SKM-1 (cell line): Measurements from ENCODE around the gene IGSF23.

Experiments
- DNase-seq: peaks from one replicate; lab custom pipeline; 2025; ENCODE audit not compliant: unreplicated experiment; lab: John Stamatoyannopoulos, UW

Gene IGSF23

DNA sequence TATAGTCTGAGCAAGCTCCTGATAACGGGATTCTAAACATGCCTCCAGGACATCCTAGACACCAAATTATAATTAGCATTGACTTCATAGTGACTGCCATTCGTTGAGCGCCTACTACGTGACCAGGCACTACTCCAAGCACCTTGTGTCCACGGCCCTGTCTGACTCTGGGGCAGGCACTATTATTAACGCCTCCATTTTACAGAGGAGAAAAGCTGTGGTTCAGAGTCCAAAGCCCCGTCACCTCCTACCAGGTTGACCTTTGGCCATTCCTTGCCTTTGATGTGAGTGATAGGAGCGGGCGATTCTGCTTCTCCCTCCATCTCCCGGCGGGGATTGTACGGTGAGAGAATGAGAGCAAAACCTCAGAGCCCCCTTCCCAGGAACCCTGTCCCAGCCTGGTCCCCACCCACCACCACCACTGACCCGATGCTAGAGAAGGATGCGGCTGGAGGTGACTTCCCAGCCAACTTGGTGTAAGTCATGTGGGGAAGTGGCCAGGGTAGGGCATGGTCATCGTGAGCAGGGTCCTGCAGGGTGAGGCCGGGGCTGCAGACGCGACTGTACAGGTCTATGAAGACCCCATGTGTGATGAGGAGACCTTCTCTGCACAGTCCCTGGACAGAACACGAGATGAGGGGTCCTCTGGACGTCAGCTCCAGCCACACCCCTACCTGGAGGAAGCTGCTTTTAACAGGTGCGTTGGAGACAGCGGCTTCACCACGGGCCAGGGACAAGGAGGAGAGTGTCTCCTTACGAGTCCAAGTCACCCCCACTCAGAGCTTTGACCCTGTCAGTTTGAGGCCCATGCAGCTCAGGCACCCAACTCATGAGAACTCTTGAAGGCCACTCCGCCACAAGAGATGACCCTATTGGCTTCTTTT is at the start of gene IGSF23:
IGSF23 (plus strand) TSS at position 269 of the 884 bp plus-strand sequence; CDS start at position 352, 83 bp downstream.
- DNase-seq: no peak

DNA sequence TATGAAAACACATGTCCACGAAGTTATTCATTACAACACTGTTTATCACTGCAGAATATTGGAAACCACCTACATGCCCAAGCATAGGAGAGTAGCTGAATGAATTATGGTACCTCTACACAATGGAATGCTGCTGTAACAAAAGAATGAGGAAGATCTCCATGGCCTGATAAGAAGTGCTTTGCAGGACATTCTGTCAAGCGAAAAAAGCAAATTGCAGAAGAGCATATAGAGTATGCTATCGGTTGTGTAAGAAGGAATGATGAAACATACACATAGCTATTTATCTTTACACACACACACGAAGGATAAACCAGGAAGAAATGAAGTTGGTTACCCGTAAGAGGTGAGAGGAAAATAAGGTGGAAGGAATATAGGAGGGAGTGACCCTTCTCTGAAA is 46.4 kb upstream of the IGSF23 start:
- DNase-seq: no peak

- DNase-seq: no peak
Observed at GRCh38 chr19:44567745-44568144, 45.6 kb upstream of the IGSF23 start.

DNA sequence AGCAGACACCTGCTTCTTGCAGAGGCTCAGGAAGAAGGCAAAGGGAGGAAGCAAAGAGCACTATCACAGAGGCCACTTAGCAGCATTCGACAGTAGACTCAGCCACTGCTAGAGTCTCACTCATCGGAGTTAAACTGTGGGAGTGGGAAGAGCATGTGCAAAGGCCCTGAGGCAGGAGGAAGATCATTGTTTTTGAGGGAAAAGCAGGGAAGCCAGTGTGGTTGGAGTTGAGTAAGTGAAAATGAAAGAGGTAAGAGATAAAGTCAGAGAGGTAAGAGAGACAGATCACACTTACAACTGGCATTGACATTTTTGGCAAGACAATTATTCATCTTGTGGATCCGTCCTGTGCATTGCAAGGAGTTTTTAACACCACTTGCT is 42.8 kb upstream of the IGSF23 start:
- no peak for DNase-seq

DNA sequence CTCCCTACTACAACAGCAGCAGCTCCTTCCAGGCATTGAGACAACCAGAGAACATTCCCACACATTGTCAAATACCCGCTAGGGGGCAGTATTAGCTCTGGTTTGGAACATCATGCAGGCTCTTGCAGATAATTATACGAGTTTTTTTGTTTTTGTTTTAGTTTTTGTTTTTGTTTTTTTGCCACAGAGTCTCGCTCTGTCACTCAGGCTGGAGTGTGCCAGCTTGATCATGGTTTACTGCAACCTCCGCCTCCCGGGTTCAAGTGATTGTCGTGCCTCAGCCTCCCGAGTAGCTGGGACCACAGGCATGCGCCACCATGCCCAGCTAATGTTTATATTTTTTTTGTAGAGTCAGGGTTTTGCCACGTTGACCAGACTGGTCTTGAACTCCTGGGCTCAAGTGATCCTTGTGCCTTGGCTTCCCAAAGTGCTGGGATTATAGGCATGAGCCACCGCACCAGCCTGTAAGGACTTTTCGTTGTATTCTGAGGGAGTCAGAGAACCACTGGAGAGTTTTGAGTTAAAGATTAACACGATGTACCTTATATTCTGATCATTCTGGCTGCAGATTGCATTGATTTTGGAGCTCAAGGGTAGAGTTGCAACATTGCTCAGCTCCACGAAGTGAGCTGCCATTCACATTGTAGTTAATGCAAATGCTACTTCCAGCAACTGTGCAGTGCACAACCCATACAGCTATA is 42.2 kb upstream of the IGSF23 start:
- no peak for DNase-seq

- DNase-seq: no peak
Observed at GRCh38 chr19:44571830-44572580, 41.4 kb upstream of the IGSF23 start.

DNA sequence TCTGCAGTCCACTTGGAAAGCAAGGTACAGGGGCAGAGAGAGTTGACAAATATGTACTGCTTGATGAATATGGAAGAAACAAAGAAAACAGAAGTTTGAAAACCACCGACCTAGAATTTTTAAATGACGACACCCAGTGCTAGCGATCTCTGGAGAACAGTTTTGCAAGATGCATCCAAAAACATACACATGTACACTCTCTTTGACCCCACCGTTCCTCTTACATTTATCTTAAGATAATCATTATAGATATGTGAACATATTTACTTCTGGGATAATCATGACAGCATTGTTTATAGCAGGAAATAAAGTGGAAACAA is 40.8 kb upstream of the IGSF23 start:
- no peak for DNase-seq

DNA sequence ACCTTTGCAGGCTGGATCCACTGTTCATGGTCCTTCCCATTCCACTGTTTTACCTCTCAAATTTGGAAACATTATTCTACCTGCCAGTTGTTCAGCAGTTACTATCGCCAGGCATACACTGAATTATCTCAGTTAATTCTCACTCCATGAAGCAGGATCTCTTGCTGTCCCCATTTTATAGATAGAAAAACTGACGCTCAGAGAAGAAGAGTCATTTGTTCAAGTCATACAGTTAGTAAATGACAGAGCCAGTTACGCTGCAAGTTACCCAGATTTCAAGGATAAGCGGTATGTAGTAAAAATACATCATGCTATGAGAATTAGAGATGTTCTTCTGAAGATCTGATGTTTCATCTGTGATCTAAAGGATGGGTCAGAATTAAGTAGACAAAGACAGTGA is 40.2 kb upstream of the IGSF23 start:
- DNase-seq: no peak

DNA sequence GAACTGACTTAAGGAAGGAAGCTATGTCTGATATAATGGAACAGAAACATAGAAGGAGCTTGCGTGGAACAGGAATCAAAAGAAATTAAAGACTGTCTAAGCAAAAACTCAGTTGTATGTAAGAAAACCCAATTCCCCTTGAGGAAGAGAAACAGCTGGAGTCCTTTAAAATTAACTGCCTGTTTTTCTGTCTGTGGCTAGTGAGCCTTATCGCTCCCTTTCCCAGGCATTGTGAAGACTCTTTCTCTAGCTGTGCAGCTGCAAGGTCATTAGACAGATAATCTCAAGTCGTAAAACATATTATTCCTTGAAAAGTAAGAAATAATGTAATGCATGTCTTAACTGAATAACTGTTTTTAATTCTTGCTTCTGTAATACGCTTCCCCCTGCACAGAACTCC is 39.7 kb upstream of the IGSF23 start:
- DNase-seq: no peak

DNA sequence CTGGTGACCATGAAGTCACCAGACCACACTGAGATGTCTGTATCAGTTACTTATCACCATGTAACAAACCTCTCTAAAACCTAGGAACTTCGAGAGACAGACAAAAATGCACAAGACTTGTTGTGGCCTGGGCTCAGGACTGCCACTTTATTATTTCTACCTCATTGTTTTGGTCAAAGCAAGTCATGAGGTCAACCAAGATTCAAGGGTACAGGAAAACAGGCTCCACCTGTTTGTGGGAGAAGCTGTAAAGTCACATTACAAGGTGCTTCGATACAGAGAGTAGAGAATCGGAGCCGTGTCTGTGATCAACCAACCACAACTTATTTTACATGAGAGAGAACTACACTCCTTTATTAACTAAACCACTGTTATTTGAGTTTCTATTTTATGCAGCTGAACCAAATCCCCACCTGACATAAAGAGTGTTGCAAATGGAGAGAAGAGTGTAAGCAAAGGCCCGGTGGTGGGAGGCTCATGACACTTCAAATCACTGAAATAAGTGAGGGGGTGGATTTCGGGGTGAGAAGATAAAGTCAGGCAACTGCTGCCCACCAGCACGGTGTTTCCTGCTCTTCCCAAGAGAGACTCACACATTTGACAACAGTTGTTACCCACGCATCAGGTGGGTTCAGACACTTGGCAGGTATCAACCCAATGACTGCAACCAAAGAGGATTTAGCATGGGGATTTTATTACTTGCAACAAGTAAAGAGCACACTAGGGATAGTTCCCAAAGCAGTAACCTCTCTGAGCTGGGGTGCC is 39.0 kb upstream of the IGSF23 start:
- DNase-seq: no peak

GRCh38 chr19:44575116-44575700 is 38.2 kb upstream of the IGSF23 start:
- no peak for DNase-seq

DNA sequence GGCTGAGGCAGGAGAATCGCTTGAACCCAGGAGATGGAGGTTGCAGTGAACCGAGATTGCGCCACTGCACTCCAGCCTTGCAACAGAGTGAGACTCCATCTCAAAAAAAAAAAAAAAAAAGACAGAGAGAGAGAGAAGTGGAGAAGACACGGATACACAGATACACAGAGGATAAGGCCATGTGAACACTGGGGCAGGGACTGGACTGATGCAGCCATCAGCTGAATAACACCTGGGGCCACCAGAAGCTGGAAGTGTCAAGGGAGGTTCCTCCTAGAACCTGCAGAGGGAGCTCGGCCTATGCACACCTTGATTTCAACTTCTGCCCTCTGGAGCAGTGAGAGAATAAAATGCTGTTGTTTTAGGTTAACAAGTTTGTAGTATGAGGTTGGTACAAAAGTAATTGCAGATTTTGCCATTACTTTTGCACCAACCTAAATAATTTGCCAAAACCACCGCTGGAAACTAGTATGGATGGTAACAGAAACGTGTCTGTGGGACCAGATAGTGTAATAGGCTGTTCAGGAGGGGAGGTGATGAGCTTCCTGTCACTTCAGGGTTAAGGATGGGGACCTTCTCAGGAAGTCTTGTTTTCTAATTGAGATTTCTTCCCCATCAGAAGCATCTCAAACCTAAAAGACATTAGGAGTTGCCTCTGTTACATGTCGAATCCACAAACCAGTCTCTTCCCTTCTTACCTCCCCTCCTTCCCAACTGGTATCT is 36.4 kb upstream of the IGSF23 start:
- no peak for DNase-seq

DNA sequence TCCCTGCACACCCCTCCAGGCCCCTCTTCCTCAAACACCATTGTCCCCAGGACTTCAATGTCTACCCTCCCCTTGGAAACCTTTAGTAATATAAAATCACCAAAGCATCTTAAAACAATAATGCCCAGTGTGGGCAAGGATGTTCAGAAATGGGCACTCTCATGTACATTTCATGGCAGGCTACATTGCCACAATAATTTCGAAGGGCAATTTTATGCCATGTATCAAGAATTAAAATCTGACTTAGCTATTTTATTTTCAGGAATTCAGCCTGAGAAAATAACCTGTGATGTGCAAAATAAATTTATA is 35.8 kb upstream of the IGSF23 start:
- no peak for DNase-seq

DNA sequence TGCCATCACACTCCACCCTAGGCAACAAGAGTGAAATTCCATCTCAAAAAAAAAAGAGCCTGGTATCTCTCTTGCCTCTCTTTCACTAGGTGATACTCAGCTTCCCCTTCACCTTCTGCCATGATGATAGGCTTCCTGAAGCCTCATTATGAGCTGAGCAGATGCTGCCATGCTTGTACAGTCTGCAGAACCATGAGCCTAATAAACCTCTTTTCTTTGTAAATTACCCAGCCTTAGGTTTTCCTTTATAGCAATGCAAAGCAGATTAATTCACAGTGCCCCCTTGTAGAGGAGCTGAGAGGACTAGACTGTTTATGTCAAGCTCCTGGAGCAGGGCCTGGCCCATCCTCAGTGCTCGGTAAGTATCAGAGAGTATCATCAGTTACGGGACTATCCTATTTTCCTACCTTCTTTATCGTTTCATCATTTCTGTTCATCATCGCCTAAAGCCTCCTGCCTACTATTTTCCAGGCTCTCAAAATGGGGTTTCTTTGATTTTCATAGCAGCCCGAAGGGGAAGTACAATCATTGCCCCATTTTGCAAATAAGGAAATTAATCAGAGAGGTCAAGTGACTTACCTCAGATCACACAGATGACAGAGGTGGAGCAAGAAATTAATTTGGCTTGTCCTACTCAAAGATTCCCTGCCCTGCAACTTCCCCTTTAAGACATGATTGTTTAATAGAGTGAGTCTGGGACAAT is 33.5 kb upstream of the IGSF23 start:
- no peak for DNase-seq

DNA sequence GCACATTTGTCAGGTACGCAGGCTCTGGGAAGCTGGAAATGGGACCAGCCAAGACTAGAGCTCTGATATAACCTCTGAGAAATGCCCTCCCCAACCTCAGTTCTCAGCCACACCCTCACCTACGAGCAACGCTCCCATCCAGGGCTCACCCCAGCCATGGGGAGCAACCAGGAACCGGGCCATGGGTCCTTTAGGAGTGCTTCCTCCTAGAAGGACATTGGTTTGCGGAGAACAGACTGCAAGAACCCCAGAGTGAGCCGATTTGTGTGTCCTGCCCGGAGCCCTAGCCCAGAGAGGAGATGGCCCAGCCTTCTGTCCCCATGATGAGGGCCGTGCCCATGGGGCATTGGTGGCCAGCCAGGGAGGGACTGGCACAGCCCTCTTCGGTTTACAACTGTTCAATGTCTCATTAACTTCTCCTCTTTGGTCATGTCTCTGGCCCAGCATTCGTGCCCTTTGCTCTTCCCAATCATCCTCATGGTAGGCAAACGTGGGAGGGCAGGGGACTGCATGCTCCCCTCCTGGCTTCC is 32.9 kb upstream of the IGSF23 start:
- DNase-seq: no peak

DNA sequence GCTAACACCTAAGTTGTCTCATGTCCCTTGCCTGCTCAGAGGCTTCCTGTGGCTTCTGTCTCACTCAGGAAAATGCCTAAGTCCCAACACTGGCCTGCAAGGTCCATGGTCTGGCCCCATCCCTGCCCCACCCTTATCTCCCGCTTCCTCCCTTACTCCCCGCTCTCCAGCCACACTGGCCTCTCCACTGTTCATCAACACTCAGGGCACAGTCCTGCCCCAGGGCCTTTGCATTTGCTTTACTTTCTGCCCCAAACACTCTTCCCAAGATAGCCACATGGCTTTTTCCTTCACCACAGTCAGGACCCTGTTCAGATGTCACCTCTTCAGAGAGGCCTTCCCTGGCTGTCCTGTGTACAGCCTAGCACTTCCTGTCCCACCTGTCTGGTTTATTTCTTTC is 32.1 kb upstream of the IGSF23 start:
- no peak for DNase-seq

- no peak for DNase-seq
Observed at GRCh38 chr19:44582581-44583265, 30.6 kb upstream of the IGSF23 start.

DNA sequence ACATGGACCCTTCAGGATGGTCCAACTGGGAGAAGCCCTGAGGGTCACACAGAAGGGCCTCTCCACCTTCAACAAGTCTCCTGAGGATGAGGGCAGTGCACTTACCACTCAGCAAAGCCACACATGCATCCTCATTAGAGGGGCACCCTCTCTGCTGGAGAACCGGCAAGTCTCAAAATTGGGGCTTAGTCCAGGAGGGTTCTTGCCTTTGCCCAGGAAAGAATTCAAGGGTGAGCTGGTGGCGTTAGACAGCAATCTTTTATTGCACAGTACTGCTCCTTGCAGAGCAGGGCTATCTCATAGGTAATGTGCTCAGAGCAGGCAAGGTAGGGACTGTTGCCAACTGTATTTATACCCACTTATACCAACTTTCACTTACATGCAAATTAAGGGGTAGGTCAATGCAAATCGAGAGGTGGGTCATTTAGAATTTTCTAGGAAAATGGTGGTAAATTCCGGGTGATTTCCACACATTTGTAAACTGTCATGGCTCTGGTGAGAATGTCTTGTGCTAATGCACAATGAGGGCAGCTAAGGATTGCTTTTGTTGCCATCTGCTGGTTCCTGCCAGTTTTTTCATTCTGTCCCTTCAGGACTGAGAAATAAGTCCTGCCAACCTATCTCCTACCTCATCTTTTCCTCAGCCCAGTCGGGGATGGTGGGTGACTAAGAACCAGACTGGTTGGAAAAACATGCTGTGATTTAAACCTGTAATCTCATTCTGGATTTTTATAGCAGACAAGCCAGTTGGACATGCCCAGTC is 27.8 kb upstream of the IGSF23 start:
- DNase-seq: no peak
